LNCaP clone FGC (cell line): ENCODE results near the gene CELSR1.

Source experiments
- DNase-seq: peaks from one replicate; pipeline ENCODE4 v3.0.0-alpha.2; 2011; ENCODE audit warnings: low read depth
- H3K4me3 ChIP-seq: 2 replicates; pipeline ENCODE4 v1.5.1; 2011; ENCODE audit warnings: mild to moderate bottlenecking, low read depth, low read length, control low read depth
- CTCF ChIP-seq: IDR thresholded peaks from 2 replicates; pipeline ENCODE4 v1.5.1; 2012; ENCODE audit warnings: mild to moderate bottlenecking; ENCODE audit not compliant: control insufficient read depth, insufficient read depth; ENCODE audit errors: extremely low read depth

Gene CELSR1

DNA sequence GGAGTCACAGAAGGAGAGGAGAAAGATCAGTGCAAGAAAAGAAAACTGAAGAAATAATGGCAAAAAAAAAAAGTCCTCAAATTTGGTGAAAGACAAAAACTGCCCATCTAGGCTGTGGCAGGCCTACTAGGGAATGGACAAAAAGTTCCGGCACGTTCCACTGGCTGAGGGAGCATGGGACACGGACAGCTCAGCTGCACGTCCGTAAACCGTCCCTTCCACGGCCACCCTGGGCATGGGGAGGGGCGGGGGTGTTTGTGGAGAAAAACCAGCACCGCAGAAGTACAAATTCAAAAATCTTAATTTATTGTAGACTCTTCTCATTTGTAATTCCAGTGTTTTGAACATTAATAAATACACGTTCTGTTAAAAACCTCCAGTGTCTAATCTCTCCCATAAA is 176.5 kb downstream of the CELSR1 start:
- no peak for DNase-seq
- TF ChIP-seq CTCF: no peak
- H3K4me3 ChIP-seq: no peak overlapping the region

DNA sequence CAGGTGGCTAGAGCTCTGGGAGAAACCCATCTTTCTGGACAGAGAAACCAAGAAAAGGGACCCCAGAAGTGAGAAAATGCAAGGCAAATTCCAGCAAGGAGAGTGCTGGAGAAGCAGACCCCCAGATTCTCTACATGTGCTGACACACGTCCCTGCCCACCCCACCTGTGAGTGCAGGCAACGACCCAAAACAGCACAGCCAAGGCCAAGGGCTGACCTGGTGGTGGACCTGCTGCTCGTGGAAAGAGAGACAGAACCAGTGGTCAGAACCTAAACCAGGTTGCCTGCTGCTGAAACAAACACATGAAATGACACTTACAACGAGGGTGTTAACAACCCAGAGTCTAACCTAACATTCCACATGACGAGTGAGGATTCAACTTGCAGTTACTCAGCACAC is 177.3 kb downstream of the CELSR1 start:
- H3K4me3 ChIP-seq: no peak overlapping the region
- no peak for TF ChIP-seq CTCF
- no peak for DNase-seq

DNA sequence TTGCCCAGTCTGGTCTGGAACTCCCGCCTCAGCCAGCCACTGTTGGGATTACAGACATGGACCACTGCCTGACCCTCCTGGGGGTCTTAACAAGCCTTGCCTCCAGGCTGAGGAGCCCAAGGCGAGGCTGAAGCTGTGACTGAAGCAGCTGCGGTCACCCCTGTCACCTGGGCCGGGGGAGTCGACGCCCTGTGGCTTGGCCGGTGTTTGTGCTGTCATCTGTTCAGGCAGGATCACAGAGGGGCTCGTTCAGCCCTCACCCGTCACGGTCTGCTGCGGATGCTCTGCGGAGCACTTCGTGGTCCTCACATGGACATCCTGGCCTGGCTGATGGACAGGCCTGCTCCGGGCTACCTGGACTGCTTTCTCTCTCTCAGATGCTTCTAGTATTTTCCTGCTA is 178.1 kb downstream of the CELSR1 start:
- no peak overlapping the region for H3K4me3 ChIP-seq
- DNase-seq: no peak
- no peak for TF ChIP-seq CTCF

DNA sequence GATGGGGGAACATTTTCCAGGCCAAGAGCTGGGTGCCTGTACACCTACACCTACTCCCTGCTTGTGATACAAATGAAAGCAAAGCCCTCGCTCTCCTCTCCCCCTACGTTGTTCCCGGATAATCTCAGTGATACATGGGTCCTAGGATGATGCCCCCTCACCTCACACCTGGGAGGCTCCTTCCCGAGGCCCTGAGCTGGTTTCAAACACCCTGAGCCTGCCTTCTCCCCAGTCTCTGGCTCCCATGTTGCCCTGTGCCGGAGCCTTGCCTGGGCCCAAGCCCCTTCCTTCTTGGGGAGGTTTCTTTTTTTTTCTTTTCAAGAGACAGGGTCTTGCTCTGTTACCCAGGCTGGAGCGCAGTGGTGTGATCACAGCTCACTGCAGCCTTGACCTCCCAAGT is 178.7 kb downstream of the CELSR1 start:
- DNase-seq: no peak
- no peak for TF ChIP-seq CTCF

DNA sequence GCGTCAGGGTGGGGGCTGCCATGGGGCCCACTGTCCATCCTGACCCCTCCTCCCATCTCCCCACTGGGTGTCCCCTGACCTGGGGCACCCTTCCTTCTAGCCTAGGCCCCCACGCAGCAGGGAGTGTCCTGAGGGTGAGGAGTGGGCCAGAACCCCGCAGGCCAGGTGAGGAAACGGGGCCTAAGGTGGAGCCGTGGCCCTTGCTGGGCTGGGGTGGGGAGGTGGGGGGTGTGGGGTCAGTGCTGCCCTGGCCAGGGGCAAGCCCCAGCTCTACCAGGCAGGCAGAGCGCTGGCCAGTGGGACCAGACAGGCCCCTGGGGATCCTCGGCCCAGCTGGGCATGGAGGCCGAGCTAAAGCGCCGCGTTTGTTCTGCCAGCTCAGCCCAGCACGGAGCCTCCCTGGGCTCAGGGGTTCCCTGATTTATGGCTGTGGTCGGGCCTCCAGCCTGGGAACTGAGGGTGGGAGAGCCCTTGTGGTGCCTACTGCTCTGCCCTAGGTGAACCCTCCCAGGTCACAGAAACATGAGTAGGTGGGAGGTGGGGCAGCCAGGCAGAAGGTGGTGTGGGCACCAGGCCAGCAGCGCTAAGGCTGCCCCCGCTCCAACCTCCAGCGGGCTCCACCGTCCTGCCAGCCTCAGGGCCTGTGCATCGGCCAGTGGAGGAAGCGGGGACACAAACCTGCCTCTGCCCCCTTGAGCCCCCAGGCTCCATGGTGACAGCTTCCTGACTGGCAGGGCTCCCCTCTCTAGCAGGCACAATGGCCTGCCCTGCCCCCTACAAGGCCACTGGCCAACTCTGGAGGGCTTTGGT is 179.5 kb downstream of the CELSR1 start:
- no peak overlapping the region for H3K4me3 ChIP-seq
- TF ChIP-seq CTCF: no peak
- no peak for DNase-seq

More for the DNA sequence above, 178.7 kb downstream of the CELSR1 start:
- no peak overlapping the region for H3K4me3 ChIP-seq

DNA sequence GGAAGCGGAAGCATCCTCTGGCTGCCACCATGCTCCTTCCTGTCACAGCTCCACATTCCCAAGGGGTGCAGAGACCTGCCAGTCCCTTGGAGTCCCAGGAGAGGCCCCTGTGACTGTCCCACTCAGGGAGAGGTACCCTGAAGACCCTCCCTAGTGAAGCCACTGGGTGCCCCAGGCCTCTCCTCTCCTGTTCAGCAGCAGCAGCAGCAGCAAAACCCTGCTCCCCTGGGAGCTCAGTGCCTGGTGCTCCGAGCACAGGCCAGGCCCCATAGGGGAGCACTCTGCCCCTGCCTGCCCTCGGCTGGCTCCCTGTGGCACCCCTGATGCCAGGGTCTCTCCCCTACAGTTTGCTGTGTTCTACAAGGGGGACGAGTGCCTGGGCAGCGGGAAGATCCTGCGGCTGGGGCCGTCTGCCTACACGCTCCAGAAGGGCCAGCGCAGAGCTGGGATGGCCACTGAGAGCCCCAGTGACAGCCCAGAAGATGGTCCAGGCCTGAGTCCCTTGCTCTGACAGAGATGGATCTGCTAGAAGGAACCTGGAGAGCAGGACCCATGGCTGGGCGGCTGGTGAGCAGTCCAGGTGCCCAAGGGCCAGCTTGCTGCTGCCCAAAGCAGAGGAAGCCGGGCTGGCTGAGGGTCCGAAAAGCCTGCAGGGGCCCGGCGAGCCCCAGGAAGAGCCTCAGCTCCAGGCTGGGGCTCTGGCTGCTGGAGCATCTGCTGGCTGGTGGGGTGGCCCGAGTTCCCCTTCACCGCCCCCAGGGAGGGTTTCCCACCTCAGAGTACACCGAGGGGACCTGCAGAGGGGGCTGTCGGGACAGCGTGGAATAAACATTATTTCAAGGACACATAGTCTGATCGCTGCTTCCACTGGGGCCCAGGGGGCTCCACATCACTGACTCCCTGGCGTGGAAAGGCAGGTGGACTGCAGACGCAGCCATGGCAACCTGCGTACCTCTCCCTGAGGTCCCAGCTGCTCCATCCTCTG is 180.6 kb downstream of the CELSR1 start:
- DNase-seq: no peak
- no peak for TF ChIP-seq CTCF
- no peak overlapping the region for H3K4me3 ChIP-seq
